Thyroid gland (tissue), 4 donors: Measurements from ENCODE around the gene NUTM2A. TPM values are rescaled to one million over a fixed set of nuclear protein-coding genes. Genes with fewer than 3 reads are reported as not detected.
"Not testable (repeated sequence)": the region's sequence is repeated elsewhere in the genome, so short reads cannot be mapped to it uniquely, and the experiment has no call there.

Experiments used
- DNase-seq, 2 donors: peaks; one replicate each; pipeline ENCODE4 v3.0.0-alpha.2; 2019
- H3K27ac ChIP-seq, 3 donors: fragments of 200-600 bp; sonication (generic); 1 replicate in 2 of 3; 2 replicates in 1 of 3; pipeline ENCODE4 v1.5.1; 2016 to 2019; ENCODE audit warnings: mild to moderate bottlenecking in 1 of 3, moderate library complexity in 1 of 3
- H3K27me3 ChIP-seq: fragments of 200-600 bp; sonication (generic); one replicate; pipeline ENCODE4 v1.5.1; 2019
- H3K36me3 ChIP-seq, 2 donors: fragments of 200-600 bp; sonication (generic); one replicate each; pipeline ENCODE4 v1.5.1; 2016 to 2019
- H3K4me1 ChIP-seq, 2 donors: fragments of 200-600 bp; sonication (generic); one replicate each; pipeline ENCODE4 v1.5.1; 2017 to 2019
- H3K4me3 ChIP-seq, 3 donors: fragments of 200-600 bp; sonication (generic); replicated peaks in 1 of 3; 1 replicate in 2 of 3; 2 replicates in 1 of 3; pipeline ENCODE4 v1.5.1; 2016; ENCODE audit warnings: mild to moderate bottlenecking in 1 of 3
- H3K9me3 ChIP-seq: fragments of 200-600 bp; sonication (generic); one replicate; pipeline ENCODE4 v1.5.1; 2017
- WGBS, 2 donors: methylation state at CpG; one replicate each; pipeline ENCODE4 v1.1.5; 2017; 5-methylcytosine and 5-hydroxymethylcytosine counted together
- intact Hi-C: fragments of 100-400 bp; cut with DNase I; formaldehyde crosslinking; loops from one replicate; pipeline ENCODE4 v1.15.1; 2023
- total RNA-seq, 4 donors: library from RNA; depleted of rRNA; stranded (reverse); fragments of >200 nt; gene quantifications; one replicate each; pipeline ENCODE4 v1.2.3, GENCODE V29; 2016

Gene NUTM2A
- total RNA-seq, 4 donors from 2014 or later = 0.81 to 5.5 (median 3.4) TPM

GRCh38 chr10:87216120-87216519, 9.1 kb upstream of the NUTM2A start:
- H3K27ac ChIP-seq, H3K9me3 ChIP-seq, H3K4me1 ChIP-seq, H3K36me3 ChIP-seq, H3K4me3 ChIP-seq, H3K27me3 ChIP-seq, DNase-seq, intact Hi-C loops: not testable (repeated sequence)
- 86 to 89% methylated on average over 1 to 5 of the region's 11 CpGs for WGBS, 2 donors

- H3K27me3 ChIP-seq, H3K4me3 ChIP-seq, H3K4me1 ChIP-seq, DNase-seq, H3K27ac ChIP-seq, intact Hi-C loops, H3K36me3 ChIP-seq, H3K9me3 ChIP-seq: not testable (repeated sequence)
- no CpG with 5 or more reads among the region's 5 CpGs for WGBS, 2 donors
Observed at GRCh38 chr10:87219370-87219769, 5.9 kb upstream of the NUTM2A start.

- H3K27ac ChIP-seq, H3K4me3 ChIP-seq, H3K27me3 ChIP-seq, intact Hi-C loops, H3K9me3 ChIP-seq, H3K36me3 ChIP-seq, DNase-seq, H3K4me1 ChIP-seq: not testable (repeated sequence)
- WGBS, 2 donors = 90 to 91% methylated on average over 5 to 12 of the region's 30 CpGs
Observed at GRCh38 chr10:87222789-87223188, 2.5 kb upstream of the NUTM2A start.

GRCh38 chr10:87228247-87228646, 3.0 kb downstream of the NUTM2A start:
- H3K36me3 ChIP-seq, intact Hi-C loops, DNase-seq, H3K27ac ChIP-seq, H3K9me3 ChIP-seq, H3K4me1 ChIP-seq, H3K4me3 ChIP-seq, H3K27me3 ChIP-seq: not testable (repeated sequence)
- no CpG with 5 or more reads among the region's 20 CpGs for WGBS, 2 donors

GRCh38 chr10:87229211-87229610, 4.0 kb downstream of the NUTM2A start:
- H3K9me3 ChIP-seq, H3K4me3 ChIP-seq, H3K27me3 ChIP-seq, DNase-seq, H3K4me1 ChIP-seq, H3K36me3 ChIP-seq, intact Hi-C loops, H3K27ac ChIP-seq: not testable (repeated sequence)
- 90 to 91% methylated on average over 6 to 9 of the region's 9 CpGs for WGBS, 2 donors

GRCh38 chr10:87234854-87235253, 9.6 kb downstream of the NUTM2A start:
- WGBS, 2 donors = no CpG with 5 or more reads among the region's 7 CpGs
- H3K9me3 ChIP-seq, H3K36me3 ChIP-seq, intact Hi-C loops, H3K4me1 ChIP-seq, H3K4me3 ChIP-seq, H3K27me3 ChIP-seq, DNase-seq, H3K27ac ChIP-seq: not testable (repeated sequence)

- 97 to 100% methylated on average over 3 to 4 of the region's 5 CpGs for WGBS, 2 donors
- H3K27me3 ChIP-seq, H3K36me3 ChIP-seq, H3K4me1 ChIP-seq, H3K27ac ChIP-seq, DNase-seq, H3K9me3 ChIP-seq, intact Hi-C loops, H3K4me3 ChIP-seq: not testable (repeated sequence)
Observed at GRCh38 chr10:87237244-87237643, 12.0 kb downstream of the NUTM2A start.

GRCh38 chr10:87239346-87239808, 14.1 kb downstream of the NUTM2A start:
- DNase-seq, H3K36me3 ChIP-seq, intact Hi-C loops, H3K27ac ChIP-seq, H3K27me3 ChIP-seq, H3K4me3 ChIP-seq, H3K4me1 ChIP-seq, H3K9me3 ChIP-seq: not testable (repeated sequence)
- WGBS, 2 donors = 79 to 82% methylated on average over 2 of the region's 6 CpGs

- intact Hi-C loops, H3K4me1 ChIP-seq: not testable (repeated sequence)
- WGBS, 2 donors = 92 to 94% methylated on average over 3 of the region's 3 CpGs
Observed at GRCh38 chr10:87242192-87242591, 16.9 kb downstream of the NUTM2A start.

GRCh38 chr10:87247335-87247734, 22.1 kb downstream of the NUTM2A start:
- H3K27me3 ChIP-seq, H3K9me3 ChIP-seq, intact Hi-C loops, H3K27ac ChIP-seq, DNase-seq, H3K4me1 ChIP-seq, H3K4me3 ChIP-seq, H3K36me3 ChIP-seq: not testable (repeated sequence)
- 91 to 94% methylated on average over 1 to 3 of the region's 3 CpGs for WGBS, 2 donors

More at GRCh38 chr10:87242192-87242591, 16.9 kb downstream of the NUTM2A start:
- H3K27ac ChIP-seq, H3K36me3 ChIP-seq, H3K4me3 ChIP-seq, H3K9me3 ChIP-seq, H3K27me3 ChIP-seq, DNase-seq: not testable (repeated sequence)

GRCh38 chr10:87248818-87249353, 23.6 kb downstream of the NUTM2A start:
- WGBS, 2 donors = 100% methylated on average over 1 of the region's 1 CpG
- H3K27ac ChIP-seq, H3K36me3 ChIP-seq, H3K4me3 ChIP-seq, DNase-seq, intact Hi-C loops, H3K27me3 ChIP-seq, H3K9me3 ChIP-seq, H3K4me1 ChIP-seq: not testable (repeated sequence)

GRCh38 chr10:87280749-87281392, 55.6 kb downstream of the NUTM2A start:
- H3K4me1 ChIP-seq, H3K9me3 ChIP-seq, H3K27me3 ChIP-seq, intact Hi-C loops, H3K27ac ChIP-seq, H3K36me3 ChIP-seq, H3K4me3 ChIP-seq, DNase-seq: not testable (repeated sequence)
- no CpG with 5 or more reads among the region's 1 CpG for WGBS, 2 donors
